ENCODE data around the gene DNPEP.

Gene DNPEP

DNA sequence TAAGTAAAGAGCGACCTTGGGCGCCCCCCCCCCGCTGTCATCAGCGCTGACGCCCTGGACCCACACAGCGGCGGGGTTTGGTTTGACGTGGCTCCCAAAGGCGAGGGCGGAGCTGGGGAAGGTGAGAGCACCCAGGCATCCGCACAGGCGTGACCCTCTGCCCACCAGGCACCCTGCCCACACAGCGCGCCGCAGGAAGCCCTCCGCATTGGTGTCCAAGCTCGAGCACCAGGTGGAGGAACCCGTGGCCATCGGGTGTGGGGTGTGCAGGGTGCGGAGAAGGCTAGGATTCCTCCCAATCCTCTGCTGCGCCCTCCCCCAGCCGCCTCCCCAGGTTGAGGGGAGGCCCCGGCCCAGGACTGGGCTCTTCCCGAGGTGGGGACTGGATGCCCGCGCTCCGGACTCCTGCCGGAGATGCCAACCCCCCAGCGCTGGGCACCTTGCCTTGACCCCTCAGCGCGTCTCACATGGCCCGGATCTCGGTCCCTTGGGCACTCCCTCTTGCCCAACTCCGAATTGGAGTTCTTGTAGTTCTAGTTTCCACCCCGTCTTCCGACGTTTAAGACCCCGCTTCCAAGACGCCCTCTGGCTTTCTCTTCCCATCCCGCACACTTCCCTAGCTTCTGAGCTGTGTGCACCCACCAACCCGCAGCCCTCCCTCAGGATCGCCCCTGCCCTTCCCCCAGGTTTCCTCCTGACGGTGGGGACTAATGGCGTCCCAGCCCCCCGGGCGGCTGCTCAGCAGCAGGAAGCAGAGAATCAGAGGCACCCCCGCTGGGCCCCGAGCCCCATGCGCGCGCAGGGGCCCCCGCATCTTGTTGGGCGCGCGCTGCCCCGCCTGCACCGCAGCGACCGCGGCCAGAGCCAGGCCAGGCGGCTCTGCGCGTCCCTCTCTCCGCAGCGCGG is 29.3 kb downstream of the DNPEP start:
- no peaks in the 10 kb centered on the region for H3K36me3 ChIP-seq (ENCODE audit: control insufficient read depth, insufficient read depth, low read length)
- no peak for DNase-seq (ENCODE audit: extremely low read depth, insufficient read length)
- TF ChIP-seq, protein P1, sequence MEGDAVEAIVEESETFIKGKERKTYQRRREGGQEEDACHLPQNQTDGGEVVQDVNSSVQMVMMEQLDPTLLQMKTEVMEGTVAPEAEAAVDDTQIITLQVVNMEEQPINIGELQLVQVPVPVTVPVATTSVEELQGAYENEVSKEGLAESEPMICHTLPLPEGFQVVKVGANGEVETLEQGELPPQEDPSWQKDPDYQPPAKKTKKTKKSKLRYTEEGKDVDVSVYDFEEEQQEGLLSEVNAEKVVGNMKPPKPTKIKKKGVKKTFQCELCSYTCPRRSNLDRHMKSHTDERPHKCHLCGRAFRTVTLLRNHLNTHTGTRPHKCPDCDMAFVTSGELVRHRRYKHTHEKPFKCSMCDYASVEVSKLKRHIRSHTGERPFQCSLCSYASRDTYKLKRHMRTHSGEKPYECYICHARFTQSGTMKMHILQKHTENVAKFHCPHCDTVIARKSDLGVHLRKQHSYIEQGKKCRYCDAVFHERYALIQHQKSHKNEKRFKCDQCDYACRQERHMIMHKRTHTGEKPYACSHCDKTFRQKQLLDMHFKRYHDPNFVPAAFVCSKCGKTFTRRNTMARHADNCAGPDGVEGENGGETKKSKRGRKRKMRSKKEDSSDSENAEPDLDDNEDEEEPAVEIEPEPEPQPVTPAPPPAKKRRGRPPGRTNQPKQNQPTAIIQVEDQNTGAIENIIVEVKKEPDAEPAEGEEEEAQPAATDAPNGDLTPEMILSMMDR (IDR thresholded peaks at IDR 0.05; ENCODE audit: insufficient read depth, low read length, poor library complexity, severe bottlenecking) = no peak
- no peaks in the 10 kb centered on the region; the same call in 1 of the 2 replicates for H3K27me3 ChIP-seq (replicated peaks; ENCODE audit: control insufficient read depth, insufficient read depth, low read length)
- H3K4me3 ChIP-seq (replicated peaks; ENCODE audit: low read depth, low read length) = no peak overlapping the region

DNA sequence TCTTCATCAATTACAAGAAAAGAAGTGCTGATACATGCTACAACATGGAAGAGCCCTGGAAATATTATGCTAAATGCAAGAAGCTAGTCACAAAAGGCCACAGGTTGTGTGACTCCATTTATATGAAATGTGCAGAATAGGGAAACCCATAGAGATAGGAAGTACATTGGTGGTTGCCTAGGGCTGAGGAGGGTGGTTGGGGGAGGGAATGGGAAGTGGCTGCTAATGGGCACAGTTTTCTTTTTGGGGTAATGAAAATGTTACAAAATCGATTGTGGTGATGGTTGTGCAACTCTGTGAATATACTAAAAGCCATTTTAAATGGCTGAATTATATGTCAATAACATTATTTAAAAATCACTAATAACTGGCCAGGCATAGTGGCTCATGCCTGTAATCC is 30.9 kb downstream of the DNPEP start:
- TF ChIP-seq, protein P1 (IDR thresholded peaks at IDR 0.05; ENCODE audit: insufficient read depth, low read length, poor library complexity, severe bottlenecking) = no peak

DNA sequence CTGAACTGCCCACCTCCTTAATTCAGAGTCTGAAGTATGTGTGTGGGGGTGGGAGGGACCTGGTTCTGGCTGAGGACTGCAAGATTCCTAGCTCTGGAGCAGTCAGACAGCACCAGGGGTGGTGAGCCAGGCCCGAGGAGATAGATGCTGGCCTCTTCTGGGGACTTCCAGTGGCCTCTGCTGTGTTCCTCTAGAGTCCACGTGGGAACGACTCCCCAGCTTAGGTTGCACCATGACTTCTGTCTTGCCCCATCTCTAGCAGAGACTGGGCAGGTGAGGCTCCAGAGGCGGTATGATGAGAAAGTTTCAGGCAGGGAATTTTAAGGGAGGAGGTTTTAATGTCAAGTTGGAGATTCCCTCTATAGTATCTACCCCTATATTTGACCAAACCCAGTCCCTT is 33.1 kb downstream of the DNPEP start:
- DNase-seq (ENCODE audit: extremely low read depth, insufficient read length) = no peak
- Histone ChIP-seq H3K36me3 (ENCODE audit: control insufficient read depth, insufficient read depth, low read length) (no peaks in the 10 kb centered on the region), H3K27me3 (replicated peaks; ENCODE audit: control insufficient read depth, insufficient read depth, low read length) (no peaks in the 10 kb centered on the region; the same call in 1 of the 2 replicates), H3K4me3 (replicated peaks; ENCODE audit: low read depth, low read length) (no peak overlapping the region)
- TF ChIP-seq, protein P1 (IDR thresholded peaks at IDR 0.05; ENCODE audit: insufficient read depth, low read length, poor library complexity, severe bottlenecking) = no peak

More for the DNA sequence above, 30.9 kb downstream of the DNPEP start:
- no peaks in the 10 kb centered on the region; the same call in 1 of the 2 replicates for H3K27me3 ChIP-seq (replicated peaks; ENCODE audit: control insufficient read depth, insufficient read depth, low read length)
- no peak for DNase-seq (ENCODE audit: extremely low read depth, insufficient read length)
- no peaks in the 10 kb centered on the region for H3K36me3 ChIP-seq (ENCODE audit: control insufficient read depth, insufficient read depth, low read length)
- H3K4me3 ChIP-seq (replicated peaks; ENCODE audit: low read depth, low read length) = no peak overlapping the region

DNA sequence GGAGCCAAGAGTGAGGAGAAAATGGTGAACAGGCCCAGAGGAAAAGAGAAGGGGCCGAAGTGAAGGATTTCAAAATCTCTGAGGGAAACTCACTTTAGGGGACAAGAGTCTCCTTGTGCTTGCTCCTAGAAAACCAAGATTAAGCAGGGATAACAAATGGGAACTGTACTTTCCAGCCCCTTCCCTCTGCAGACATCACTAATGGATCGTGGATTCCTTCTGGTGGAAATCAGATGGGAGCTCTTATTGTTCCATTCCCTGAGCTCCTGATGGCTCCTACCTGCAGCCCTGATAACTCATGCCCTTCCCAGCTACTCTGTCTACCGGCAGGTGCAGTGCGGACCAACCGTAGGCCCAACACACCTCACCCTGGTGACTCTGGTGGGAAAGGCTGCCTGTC is 34.6 kb downstream of the DNPEP start:
- H3K27me3 ChIP-seq (replicated peaks; ENCODE audit: control insufficient read depth, insufficient read depth, low read length) = no peaks in the 10 kb centered on the region; the same call in 1 of the 2 replicates
- DNase-seq (ENCODE audit: extremely low read depth, insufficient read length) = no peak
- TF ChIP-seq, protein P1 (IDR thresholded peaks at IDR 0.05; ENCODE audit: insufficient read depth, low read length, poor library complexity, severe bottlenecking) = no peak
- H3K4me3 ChIP-seq (replicated peaks; ENCODE audit: low read depth, low read length) = no peak overlapping the region
- no peaks in the 10 kb centered on the region for H3K36me3 ChIP-seq (ENCODE audit: control insufficient read depth, insufficient read depth, low read length)

DNA sequence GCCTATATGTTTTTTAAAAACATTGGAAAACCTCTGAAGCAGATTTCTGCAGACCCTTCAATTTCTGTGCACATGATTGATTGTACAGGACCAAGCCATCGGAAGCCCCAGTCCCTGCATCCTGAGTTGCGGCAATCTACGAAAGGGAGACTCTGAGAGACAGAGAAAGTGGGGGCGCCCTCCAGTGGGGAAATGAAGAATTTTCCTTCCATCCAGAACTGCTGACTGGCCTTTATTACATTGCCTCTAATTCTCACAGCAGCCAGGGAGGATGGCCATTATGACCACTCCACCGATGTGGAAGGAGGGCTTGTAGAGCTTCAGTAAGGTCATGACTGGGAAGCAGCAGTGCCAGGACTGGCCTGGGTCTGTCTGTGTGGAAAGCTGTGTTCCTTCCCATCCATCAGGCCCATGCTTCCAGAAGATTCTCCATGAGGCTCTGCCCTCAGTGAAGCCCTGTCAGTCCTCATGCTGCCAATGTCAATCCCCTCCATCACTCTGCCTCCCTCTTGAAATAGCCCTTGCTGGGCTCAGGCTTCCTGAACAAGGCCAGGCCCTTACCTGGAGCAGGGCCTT is 35.2 kb downstream of the DNPEP start:
- TF ChIP-seq, protein P1 (IDR thresholded peaks at IDR 0.05; ENCODE audit: insufficient read depth, low read length, poor library complexity, severe bottlenecking) = peak; percentile 66
- H3K4me3 ChIP-seq (replicated peaks; ENCODE audit: low read depth, low read length) = no peak overlapping the region
- DNase-seq (ENCODE audit: extremely low read depth, insufficient read length) = no peak
- H3K27me3 ChIP-seq (replicated peaks; ENCODE audit: control insufficient read depth, insufficient read depth, low read length) = no peaks in the 10 kb centered on the region; the same call in 1 of the 2 replicates
- H3K36me3 ChIP-seq (ENCODE audit: control insufficient read depth, insufficient read depth, low read length) = no peaks in the 10 kb centered on the region

Data from GM06990 (cell line).